ENCODE results near the gene TRIM17. TPM values are rescaled to one million over a fixed set of nuclear protein-coding genes. Genes with fewer than 3 reads are reported as not detected.

TRIM17 gene
- total RNA-seq, 4 donors from 2014 or later, result 1.2 to 3.8 (median 2.8) TPM

GRCh38 chr1:228394571-228395394 lies 21.9 kb downstream of the TRIM17 start:
- Histone ChIP-seq H3K36me3 (peaks cover 57% of the 10 kb centered on the region), H3K27ac (no peak overlapping the region), H3K4me1 (peaks cover 15% of the 10 kb centered on the region), H3K4me3 (no peak overlapping the region), H3K27me3 (no peaks in the 10 kb centered on the region), H3K9me3 (no peaks in the 10 kb centered on the region)
- TF ChIP-seq EP300 (IDR thresholded peaks at IDR 0.05), result no peak
- no peak for TF ChIP-seq CTCF (IDR thresholded peaks at IDR 0.05)
- no peak for TF ChIP-seq POLR2A (IDR thresholded peaks at IDR 0.05)
- no peak for TF ChIP-seq POLR2AphosphoS5 (IDR thresholded peaks at IDR 0.05)
- DNase-seq (ENCODE audit: low spot score in 2 of 2), result peak; percentile 48 to 74
- WGBS, result 88% methylated on average over 22 of the region's 38 CpGs

GRCh38 chr1:228393811-228394570 lies 22.7 kb downstream of the TRIM17 start:
- H3K9me3 ChIP-seq, result no peaks in the 10 kb centered on the region
- no peak for TF ChIP-seq POLR2AphosphoS5 (IDR thresholded peaks at IDR 0.05)
- TF ChIP-seq POLR2A (IDR thresholded peaks at IDR 0.05), result no peak
- no peak for TF ChIP-seq CTCF (IDR thresholded peaks at IDR 0.05)
- no peak for TF ChIP-seq EP300 (IDR thresholded peaks at IDR 0.05)
- H3K27ac ChIP-seq, result peak overlapping the region; percentile 64
- H3K4me1 ChIP-seq, result peaks cover 15% of the 10 kb centered on the region
- WGBS, result 66% methylated on average over 5 of the region's 9 CpGs
- peaks cover 49% of the 10 kb centered on the region for H3K36me3 ChIP-seq
- H3K4me3 ChIP-seq, result no peak overlapping the region
- DNase-seq (ENCODE audit: low spot score in 2 of 2), result peak in 1 of 2 donors; percentile 40
- H3K27me3 ChIP-seq, result no peaks in the 10 kb centered on the region

- TF ChIP-seq CTCF (IDR thresholded peaks at IDR 0.05) (peak; percentile 3 to 44), POLR2A (IDR thresholded peaks at IDR 0.05) (no peak)
- Histone ChIP-seq H3K4me3 (no peak overlapping the region), H3K4me1 (peaks cover 15% of the 10 kb centered on the region), H3K27me3 (no peaks in the 10 kb centered on the region), H3K36me3 (peaks cover 42% of the 10 kb centered on the region), H3K9me3 (no peaks in the 10 kb centered on the region), H3K27ac (peak overlapping the region; percentile 64)
- WGBS, result 13% methylated on average over 8 of the region's 8 CpGs
- DNase-seq (ENCODE audit: low spot score in 2 of 2), result peak in 1 of 2 donors; percentile 70
These were observed 23.4 kb downstream of the TRIM17 start for GRCh38 chr1:228393268-228393701.

- 83% methylated on average over 12 of the region's 12 CpGs for WGBS
- no peak overlapping the region for H3K27ac ChIP-seq
- no peaks in the 10 kb centered on the region for H3K27me3 ChIP-seq
- H3K4me1 ChIP-seq, result peaks cover 15% of the 10 kb centered on the region
- TF ChIP-seq EP300 (IDR thresholded peaks at IDR 0.05) (no peak), POLR2A (IDR thresholded peaks at IDR 0.05) (no peak), POLR2AphosphoS5 (IDR thresholded peaks at IDR 0.05) (no peak), CTCF (IDR thresholded peaks at IDR 0.05) (no peak)
- peaks cover 39% of the 10 kb centered on the region for H3K36me3 ChIP-seq
- H3K9me3 ChIP-seq, result no peaks in the 10 kb centered on the region
- H3K4me3 ChIP-seq, result no peak overlapping the region
- DNase-seq (ENCODE audit: low spot score in 2 of 2), result peak in 1 of 2 donors; percentile 40
These were observed 24.3 kb downstream of the TRIM17 start for GRCh38 chr1:228392111-228392936.

Data from suprapubic skin (tissue), 4 donors.